HepG2 (cell line): ENCODE results near the gene LLGL2. TPM values are rescaled to one million over a fixed set of nuclear protein-coding genes. Genes with fewer than 3 reads are reported as not detected.

Experiments
- AGO1 ChIP-seq: fragments of 200-400 bp; formaldehyde crosslinking; IDR thresholded peaks from 2 replicates; pipeline ENCODE4 v1.6.1; 2017; ENCODE audit warnings: mild to moderate bottlenecking, low read depth, low read length, moderate library complexity; ENCODE audit not compliant: poor library complexity, severe bottlenecking
- ATF4 ChIP-seq, 2 experiments: fragments of 450-650 bp in 1 of 2; sonication (generic) in 1 of 2; formaldehyde crosslinking; IDR thresholded peaks; 2 replicates each; pipeline versions ENCODE4 v1.5.0 to v1.8.0; 2020 to 2022; ENCODE audit warnings: mild to moderate bottlenecking in 1 of 2, missing genetic modification reagents in 1 of 2
- ELF4 ChIP-seq: sonication (generic); formaldehyde crosslinking; IDR thresholded peaks from 2 replicates; pipeline ENCODE4 v1.5.0; 2020; ENCODE audit warnings: missing genetic modification reagents, mild to moderate bottlenecking, moderate library complexity, borderline replicate concordance
- EZH2 ChIP-seq: conservative IDR thresholded peaks from 2 replicates; pipeline ENCODE4 v1.6.1; 2012; ENCODE audit warnings: mild to moderate bottlenecking, low read depth, low read length, moderate library complexity
- HDAC1 ChIP-seq: sonication (generic); formaldehyde crosslinking; IDR thresholded peaks from 2 replicates; pipeline ENCODE4 v1.5.1; 2020; ENCODE audit warnings: mild to moderate bottlenecking, missing genetic modification reagents
- HMGXB3 ChIP-seq: sonication (generic); formaldehyde crosslinking; IDR thresholded peaks from 2 replicates; pipeline ENCODE4 v1.4.0; 2020; ENCODE audit warnings: missing genetic modification reagents, borderline replicate concordance
- IRF9 ChIP-seq: sonication (generic); formaldehyde crosslinking; IDR thresholded peaks from 2 replicates; pipeline ENCODE4 v1.8.0; 2022; ENCODE audit warnings: missing genetic modification reagents, mild to moderate bottlenecking, borderline replicate concordance
- KMT2B ChIP-seq: IDR thresholded peaks from 2 replicates; pipeline ENCODE4 v1.6.1; 2016; ENCODE audit warnings: missing genetic modification reagents, missing compliant biosample characterization
- MAFK ChIP-seq, 2 experiments: IDR thresholded peaks in 1 of 2; conservative IDR thresholded peaks in 1 of 2; 2 replicates each; pipeline ENCODE4 v1.6.1; 2011; ENCODE audit warnings: improper control_type of control experiment in 2 of 2, low read length in 2 of 2
- PHF21A ChIP-seq: sonication (generic); formaldehyde crosslinking; IDR thresholded peaks from 2 replicates; pipeline ENCODE4 v1.5.0; 2020; ENCODE audit warnings: mild to moderate bottlenecking, missing genetic modification reagents
- RBM39 ChIP-seq: fragments of 200-400 bp; formaldehyde crosslinking; IDR thresholded peaks from one replicate; pipeline ENCODE4 v1.6.1; 2018; ENCODE audit warnings: antibody characterized with exemption, mild to moderate bottlenecking, low read depth, low read length; ENCODE audit not compliant: poor library complexity, severe bottlenecking
- REXO4 ChIP-seq: sonication (generic); formaldehyde crosslinking; IDR thresholded peaks from 2 replicates; pipeline ENCODE4 v1.8.0; 2022; ENCODE audit warnings: missing genetic modification reagents, mild to moderate bottlenecking, borderline replicate concordance
- SOX5 ChIP-seq: IDR thresholded peaks from 2 replicates; pipeline ENCODE4 v1.6.1; 2016; ENCODE audit warnings: borderline replicate concordance
- SP5 ChIP-seq: IDR thresholded peaks from 2 replicates; pipeline ENCODE4 v1.6.1; 2016; ENCODE audit warnings: low read depth, borderline replicate concordance
- TOE1 ChIP-seq: sonication (generic); formaldehyde crosslinking; IDR thresholded peaks from 2 replicates; pipeline ENCODE4 v1.4.0; 2020; ENCODE audit warnings: mild to moderate bottlenecking, missing genetic modification reagents
- YY1 ChIP-seq: IDR thresholded peaks from 2 replicates; pipeline ENCODE4 v1.6.1; 2011; ENCODE audit warnings: low read length, low read depth, moderate library complexity, mild to moderate bottlenecking; ENCODE audit not compliant: insufficient read depth, insufficient replicate concordance
- ZC3H13 ChIP-seq: sonication (generic); formaldehyde crosslinking; IDR thresholded peaks from 2 replicates; pipeline ENCODE4 v1.8.1; 2023; ENCODE audit warnings: mild to moderate bottlenecking, missing genetic modification reagents, moderate library complexity
- ZNF143 ChIP-seq: sonication (generic); formaldehyde crosslinking; IDR thresholded peaks from 2 replicates; pipeline ENCODE4 v1.4.0; 2020; ENCODE audit warnings: missing genetic modification reagents
- ZNF34 ChIP-seq: sonication (generic); formaldehyde crosslinking; IDR thresholded peaks from 2 replicates; pipeline ENCODE4 v1.4.0; 2020; ENCODE audit warnings: mild to moderate bottlenecking, missing genetic modification reagents, borderline replicate concordance
- ZNF615 ChIP-seq: sonication (generic); formaldehyde crosslinking; IDR thresholded peaks from 2 replicates; pipeline ENCODE4 v1.5.0; 2020; ENCODE audit warnings: mild to moderate bottlenecking, missing genetic modification reagents, borderline replicate concordance
- ZNF839 ChIP-seq: sonication (generic); formaldehyde crosslinking; IDR thresholded peaks from 2 replicates; pipeline ENCODE4 v1.4.0; 2020; ENCODE audit warnings: missing genetic modification reagents, mild to moderate bottlenecking, borderline replicate concordance
- ZNF883 ChIP-seq: sonication (generic); formaldehyde crosslinking; IDR thresholded peaks from 2 replicates; pipeline ENCODE4 v1.5.1; 2020; ENCODE audit warnings: mild to moderate bottlenecking, missing genetic modification reagents; ENCODE audit errors: not compliant biosample characterization
- ZZZ3 ChIP-seq: sonication (generic); formaldehyde crosslinking; IDR thresholded peaks from 2 replicates; pipeline ENCODE4 v1.4.0; 2020; ENCODE audit warnings: missing genetic modification reagents, mild to moderate bottlenecking, borderline replicate concordance
- polyA plus RNA-seq, 8 experiments: library from polyadenylated mRNA; depleted of rRNA in 3 of 8; stranded (reverse) in 7 of 8; unstranded in 1 of 8; fragments of >200 nt; fragmentation: Illumina TruSeq in 4 of 8; extraction: Trizol in 4 of 8; gene quantifications; 2 replicates each; pipeline versions ENCODE4 v1.2.1 to v1.2.3, GENCODE V29; 2011 to 2016; ENCODE audit warnings: low read depth in 4 of 8, missing spikeins in 1 of 8, mixed read lengths in 1 of 8; ENCODE audit not compliant: insufficient read depth in 1 of 8
- total RNA-seq, 5 experiments: library from RNA; depleted of rRNA; stranded (reverse); fragments of >200 nt; fragmentation: Illumina TruSeq; extraction: Trizol; gene quantifications; 2 replicates each; pipeline ENCODE4 v1.2.3, GENCODE V29; 2016; ENCODE audit warnings: low read depth in 1 of 5

Gene LLGL2
- total and polyA plus RNA-seq, 2 of the 13 experiments (the other 11 are each of a cell fraction or from before 2014, with no cell fraction given) = 83.0 to 86.7 TPM

- 0 out of 2 replicates have a peak, but pooled peaks have one; percentile 28 for TF ChIP-seq REXO4 (CRISPR knock-in tag)
- TF ChIP-seq MAFK (conservative IDR thresholded peaks at IDR 0.05 in 1 of 2, IDR thresholded peaks at IDR 0.05 in 1 of 2; ENCODE audit: low read length in 2 of 2) = peak; percentile 67 to 86
- no peak for TF ChIP-seq PHF21A
- no peak for TF ChIP-seq ZZZ3 (CRISPR knock-in tag)
- no peak for TF ChIP-seq ZNF34 (CRISPR knock-in tag)
- no peak for TF ChIP-seq ZNF615 (CRISPR knock-in tag)
- TF ChIP-seq EZH2 = no peak
- TF ChIP-seq ATF4 (CRISPR knock-in tag; IDR thresholded peaks at IDR 0.05) = no peak
- TF ChIP-seq ZNF143 (CRISPR knock-in tag) = no peak
- no peak for TF ChIP-seq ZNF839 (CRISPR knock-in tag)
- TF ChIP-seq TOE1 = no peak
- TF ChIP-seq YY1 = no peak
- TF ChIP-seq SOX5 (CRISPR knock-in tag) = no peak
- peak; percentile 47 for TF ChIP-seq RBM39
- peak; percentile 60 for TF ChIP-seq AGO1
- TF ChIP-seq HDAC1 (CRISPR knock-in tag) = 0 out of 2 replicates have a peak, but pooled peaks have one; percentile 24
- no peak for TF ChIP-seq ELF4 (CRISPR knock-in tag)
- TF ChIP-seq IRF9 (CRISPR knock-in tag) = 0 out of 2 replicates have a peak, but pooled peaks have one; percentile 47
- peak; percentile 35; the same call in 1 of the 2 replicates for TF ChIP-seq SP5 (CRISPR knock-in tag)
- no peak for TF ChIP-seq HMGXB3 (CRISPR knock-in tag)
- no peak for TF ChIP-seq KMT2B (CRISPR knock-in tag)
- no peak for TF ChIP-seq ZNF883
- no peak for TF ChIP-seq ZC3H13 (CRISPR knock-in tag)
Measured at GRCh38 chr17:75504347-75505151, 20.9 kb upstream of the LLGL2 start (continued).
